Stimulated activated CD8-positive, alpha-beta memory T cell treated with anti-CD3 and anti-CD28 coated beads, Interleukin-12 subunit alpha, Interleukin-12 subunit beta, amount 100 ng/mL, for 24 hours (primary cell): ENCODE measurements around the gene TDG.

Source experiments
- DNase-seq: peaks from one replicate; pipeline ENCODE4 v3.0.0-alpha.2; 2020; ENCODE audit errors: extremely low read depth

TDG gene

DNA sequence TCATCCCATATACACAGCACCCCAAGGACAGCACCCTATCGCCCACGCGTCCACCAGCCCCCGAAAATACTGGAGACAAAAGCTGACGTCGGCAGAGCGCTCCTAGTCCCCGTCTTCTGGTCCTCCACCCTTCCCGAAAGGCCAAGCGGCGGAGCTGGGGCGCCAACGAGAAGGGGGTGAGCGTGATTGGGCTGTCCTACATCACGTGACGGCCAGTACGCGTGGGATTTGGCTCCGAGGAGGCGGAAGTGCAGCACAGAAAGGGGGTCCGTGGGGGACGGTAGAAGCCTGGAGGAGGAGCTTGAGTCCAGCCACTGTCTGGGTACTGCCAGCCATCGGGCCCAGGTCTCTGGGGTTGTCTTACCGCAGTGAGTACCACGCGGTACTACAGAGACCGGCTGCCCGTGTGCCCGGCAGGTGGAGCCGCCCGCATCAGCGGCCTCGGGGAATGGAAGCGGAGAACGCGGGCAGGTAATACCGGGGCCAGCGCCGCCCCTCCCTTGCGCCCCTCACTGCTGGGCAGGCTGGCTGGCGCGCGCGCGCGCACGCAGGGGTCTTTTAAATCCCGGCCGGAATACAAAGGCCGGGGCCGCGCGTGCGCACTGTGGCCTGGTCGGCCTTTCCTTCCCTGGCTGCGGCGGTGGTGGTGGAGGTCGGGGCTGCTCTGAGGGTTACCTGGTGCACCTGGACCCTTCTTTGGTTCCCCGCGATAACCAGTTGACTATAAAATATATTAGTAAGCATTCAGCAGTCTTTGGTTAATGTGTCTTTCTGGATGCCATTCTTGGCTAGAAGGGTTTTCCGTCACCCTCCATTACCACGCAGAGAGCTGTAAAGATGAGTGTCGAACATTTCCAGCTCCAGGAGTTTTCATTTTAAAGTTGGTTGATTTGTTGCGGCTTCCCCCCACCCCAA, at the start of gene TDG:
TDG (plus strand) TSS at position 283 of the 915 bp plus-strand sequence; CDS start at position 449, 166 bp downstream.
- peak; percentile 93 for DNase-seq

DNA sequence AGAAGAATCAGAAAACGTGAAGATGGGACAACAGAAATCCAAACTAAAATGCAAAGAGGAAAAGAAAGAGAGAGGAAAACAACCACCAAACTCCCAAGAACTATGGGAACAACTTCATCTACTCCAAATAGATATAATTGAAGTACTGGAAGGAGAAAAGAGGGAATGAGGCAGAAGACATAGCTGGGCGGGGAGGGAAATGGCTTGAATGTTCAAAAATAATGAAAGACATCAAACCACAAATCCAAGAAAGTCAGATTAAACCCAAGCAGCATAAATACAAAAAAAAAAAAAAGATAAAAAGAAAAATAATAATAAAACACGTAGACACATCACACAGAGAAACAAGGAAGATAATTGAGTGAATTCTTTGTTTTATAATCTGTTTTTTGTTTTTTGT, 47.8 kb upstream of the TDG start:
- no peak for DNase-seq

DNA sequence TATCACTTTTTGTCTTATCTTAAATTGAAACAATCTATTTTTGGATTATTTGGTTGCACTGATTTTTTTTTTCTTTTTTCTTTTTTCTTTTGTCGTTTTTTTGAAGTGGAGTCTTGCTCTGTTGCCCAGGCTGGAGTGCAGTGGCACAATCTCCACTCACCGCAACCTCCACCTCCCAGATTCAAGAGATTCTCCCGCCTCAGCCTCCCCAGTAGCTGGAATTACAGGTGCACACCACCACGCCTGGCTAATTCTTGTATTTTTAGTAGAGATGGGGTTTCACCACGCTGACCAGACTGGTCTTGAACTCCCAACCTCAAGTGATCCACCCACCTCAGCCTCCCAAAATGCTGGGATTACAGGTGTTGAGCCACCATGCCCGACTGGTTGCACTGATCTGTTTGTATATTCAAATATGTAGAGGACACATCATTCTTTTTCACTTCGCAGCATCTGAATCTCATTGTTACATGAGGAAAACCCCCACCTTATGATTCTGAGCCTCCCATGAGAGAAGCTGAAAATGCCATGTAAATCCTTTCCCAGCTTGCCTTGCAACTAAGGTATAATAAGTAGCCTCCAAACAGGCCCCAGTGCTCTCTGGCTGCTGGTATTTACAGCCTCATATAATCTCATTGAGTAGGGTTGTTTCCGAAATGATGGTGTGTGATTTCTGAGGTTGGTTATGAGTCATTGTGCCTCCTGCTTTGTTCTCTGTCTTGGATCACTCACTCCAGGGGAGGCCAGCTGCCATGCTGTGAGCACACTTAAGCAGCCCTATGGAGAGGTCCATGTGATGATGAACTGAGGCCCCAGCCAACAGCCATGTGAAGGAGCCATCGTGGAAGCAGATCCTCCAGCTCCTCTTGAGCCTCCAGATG, 40.7 kb upstream of the TDG start:
- DNase-seq: no peak

DNA sequence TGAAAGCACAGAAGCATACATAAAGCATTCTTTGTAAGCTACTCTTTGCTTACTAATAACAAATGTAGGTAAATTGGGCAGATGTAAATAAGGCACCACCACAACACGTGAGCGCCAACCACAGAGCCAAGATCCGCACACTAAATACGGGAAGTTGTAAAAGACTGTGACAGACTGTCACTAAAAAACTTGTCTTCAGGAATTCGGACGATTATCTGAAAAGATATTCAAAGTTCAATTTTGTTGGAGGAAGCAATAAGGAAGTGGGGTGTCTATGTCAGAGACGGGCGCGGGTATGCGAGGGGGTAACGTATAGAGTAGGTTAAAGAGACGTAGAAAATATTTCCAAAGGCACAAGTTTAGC, 37.0 kb upstream of the TDG start:
- DNase-seq: no peak

- DNase-seq: peak; percentile 60
These were observed 36.5 kb upstream of the TDG start for GRCh38 chr12:103929046-103929783.

GRCh38 chr12:103929784-103930033, 36.0 kb upstream of the TDG start:
- DNase-seq: no peak

GRCh38 chr12:103930034-103930786, 35.5 kb upstream of the TDG start, which contains the start of gene HSP90B1:
Gene HSP90B1, plus strand, starts transcription at chr12:103930410. Its CDS starts 106 bp downstream, at chr12:103930516.
- DNase-seq: peak; percentile 99

GRCh38 chr12:103930787-103931735, 34.6 kb upstream of the TDG start:
- no peak for DNase-seq

- no peak for DNase-seq
These were observed 32.4 kb upstream of the TDG start for GRCh38 chr12:103933237-103933636.

DNA sequence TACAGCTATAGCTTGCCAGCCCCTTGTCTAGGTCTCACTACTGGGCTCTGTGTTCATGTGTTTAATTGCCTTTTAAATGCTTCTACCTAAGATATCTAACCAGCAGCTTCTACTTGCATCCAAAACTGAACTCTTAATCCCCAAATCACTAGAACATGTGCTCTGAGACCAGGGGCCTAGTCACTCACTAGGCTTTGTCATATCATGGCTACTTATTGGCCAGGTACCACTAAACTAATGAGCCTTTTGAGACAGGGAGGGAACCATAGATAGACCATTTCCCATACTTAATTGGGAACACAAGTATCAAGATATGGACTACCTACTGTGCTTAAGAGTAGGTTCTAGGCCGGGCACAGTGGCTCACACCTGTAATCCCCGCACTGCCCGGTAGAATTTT, 29.0 kb upstream of the TDG start:
- no peak for DNase-seq

DNA sequence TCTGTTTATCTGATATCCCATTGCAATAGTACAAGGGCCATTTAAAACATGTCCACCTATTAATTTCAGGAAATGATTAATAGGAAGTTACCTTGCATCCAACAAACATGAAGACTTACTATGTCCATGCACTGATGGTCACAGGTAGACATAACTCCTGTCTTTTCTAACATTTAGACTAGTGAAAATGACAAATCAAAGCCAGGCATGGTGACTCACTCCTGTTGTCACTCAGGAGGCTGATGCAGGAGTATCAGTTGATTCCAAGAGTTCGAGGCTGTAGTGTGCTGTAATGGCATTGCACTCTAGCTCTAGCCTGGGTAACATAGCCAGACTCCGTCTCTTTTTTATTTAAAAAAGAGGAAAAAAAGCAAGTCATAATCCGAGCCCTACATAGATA, 20.7 kb upstream of the TDG start:
- DNase-seq: no peak

DNA sequence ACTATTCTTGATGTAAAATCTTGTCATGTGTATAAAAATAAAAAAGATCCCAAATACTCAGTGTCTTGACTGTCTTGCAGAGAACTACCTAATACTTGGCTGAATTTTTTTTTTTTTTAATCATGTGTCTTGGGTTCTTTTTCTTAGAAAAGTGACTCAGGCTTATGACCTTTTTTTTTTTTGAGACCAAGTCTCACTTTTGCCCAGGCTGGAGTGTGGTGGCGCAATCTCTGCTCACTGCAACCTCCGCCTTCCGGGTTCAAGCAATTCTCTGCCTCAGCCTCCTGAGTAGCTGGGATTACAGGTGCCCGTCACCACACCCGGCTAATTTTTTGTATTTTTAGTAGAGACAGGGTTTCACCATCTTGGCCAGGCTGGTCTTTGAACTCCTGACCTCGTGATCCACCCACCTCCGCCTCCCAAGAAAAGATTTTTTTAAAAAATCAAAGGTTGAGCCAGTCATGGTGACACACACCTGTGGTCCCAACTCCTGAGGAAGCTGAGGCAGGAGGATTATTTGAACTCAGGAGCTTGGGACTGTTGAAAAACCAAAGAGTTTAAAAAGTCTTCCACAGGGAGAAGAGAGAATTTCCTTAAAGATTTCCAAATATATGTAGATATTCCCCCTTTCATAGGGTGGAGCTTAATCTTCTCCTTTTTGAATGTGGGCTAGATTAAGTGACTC, 17.7 kb upstream of the TDG start:
- DNase-seq: no peak

- DNase-seq: no peak
These were observed 16.8 kb upstream of the TDG start for GRCh38 chr12:103948746-103949406.

GRCh38 chr12:103952497-103952896, 13.2 kb upstream of the TDG start:
- DNase-seq: no peak

DNA sequence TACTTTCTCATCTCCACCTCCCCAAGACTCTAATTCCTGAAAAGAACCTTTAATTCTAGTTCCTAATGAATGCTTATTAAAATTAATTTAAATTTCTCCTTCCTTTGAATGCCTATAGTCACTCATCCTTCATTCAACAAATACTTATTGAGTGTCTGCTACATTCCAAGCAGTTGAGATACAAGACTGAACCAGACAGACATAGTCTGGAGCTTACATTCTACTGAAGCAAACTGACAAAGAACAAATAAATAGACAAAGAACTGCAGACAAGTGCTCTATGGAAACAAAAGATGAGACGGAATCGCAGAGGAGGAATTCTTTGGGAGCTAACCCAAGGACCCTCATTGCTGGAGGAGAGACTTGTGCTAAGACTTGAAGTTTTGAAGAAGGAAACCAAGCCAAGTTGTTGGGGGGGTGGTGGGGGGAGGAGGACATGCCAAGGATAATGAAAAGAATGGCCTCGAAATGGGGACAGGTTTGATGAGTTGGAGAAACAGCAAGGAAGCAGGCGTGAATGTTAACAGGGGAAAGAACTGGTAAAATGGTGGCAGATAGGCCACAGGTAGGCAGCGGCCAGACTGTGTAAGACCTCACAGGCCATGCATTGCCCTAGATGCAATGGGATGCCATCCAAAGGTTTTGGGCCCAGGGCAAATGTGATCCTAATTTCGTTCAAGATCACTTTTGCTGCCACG, 9.7 kb upstream of the TDG start:
- no peak for DNase-seq

DNA sequence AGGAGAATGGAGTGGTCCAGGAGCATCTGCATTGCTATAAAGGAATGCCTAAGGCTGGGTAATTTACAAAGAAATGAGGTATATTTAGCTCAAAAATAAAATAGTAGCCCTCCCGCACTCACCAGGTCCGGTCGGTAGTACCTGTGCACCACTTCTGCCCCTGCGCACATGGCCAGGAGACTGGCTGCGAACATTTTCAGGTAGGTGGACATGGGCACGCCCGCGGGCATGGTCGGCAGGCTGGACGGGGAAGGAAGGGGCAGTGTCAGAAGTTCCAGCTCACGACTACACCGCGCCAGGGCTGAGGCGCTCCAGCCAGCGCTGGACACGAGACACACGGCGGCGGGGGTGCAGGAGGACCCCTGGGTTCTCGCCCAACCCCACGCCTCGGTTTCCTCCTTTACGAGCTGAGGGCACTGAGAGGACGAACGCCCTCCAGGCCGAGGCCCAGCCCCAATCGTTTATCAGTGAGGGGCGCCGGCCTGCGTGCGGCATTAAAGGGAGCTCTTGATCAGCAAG, 9.1 kb upstream of the TDG start:
- no peak for DNase-seq

DNA sequence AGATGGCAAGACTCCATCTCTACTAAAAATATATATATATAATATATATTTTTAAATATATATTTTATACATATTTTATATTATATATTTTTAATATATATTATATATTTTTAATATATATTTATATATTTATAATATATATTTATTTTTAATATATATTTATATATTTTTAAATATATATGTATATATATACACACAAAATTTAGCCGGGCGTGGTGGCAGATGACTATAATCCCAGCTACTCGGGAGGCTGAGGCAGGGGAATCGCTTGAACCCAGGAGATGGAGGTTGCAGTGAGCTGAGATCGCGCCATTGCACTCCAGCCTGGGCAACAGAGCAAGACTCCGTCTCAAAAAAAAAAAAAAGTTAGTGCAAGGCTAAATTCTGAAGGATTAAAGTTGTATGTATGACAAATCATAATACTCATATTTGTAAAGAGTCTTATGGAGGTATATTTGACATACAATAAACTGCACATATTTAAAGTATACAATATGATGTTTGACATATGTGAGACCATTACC, 7.7 kb upstream of the TDG start:
- no peak for DNase-seq

- no peak for DNase-seq
These were observed 7.1 kb upstream of the TDG start for GRCh38 chr12:103958621-103959020.
